DMS114 treated with DMSO at 0.1 percent for 48 hours (cell line): Measurements from ENCODE around the gene DOCK7.
"Not testable (repeated sequence)": the region's sequence is repeated elsewhere in the genome, so short reads cannot be mapped to it uniquely, and the experiment has no call there.

Experiments used
- DNase-seq: peaks from one replicate; lab custom pipeline; 2025; ENCODE audit not compliant: unreplicated experiment; lab: John Stamatoyannopoulos, UW

The DOCK7 gene

DNA sequence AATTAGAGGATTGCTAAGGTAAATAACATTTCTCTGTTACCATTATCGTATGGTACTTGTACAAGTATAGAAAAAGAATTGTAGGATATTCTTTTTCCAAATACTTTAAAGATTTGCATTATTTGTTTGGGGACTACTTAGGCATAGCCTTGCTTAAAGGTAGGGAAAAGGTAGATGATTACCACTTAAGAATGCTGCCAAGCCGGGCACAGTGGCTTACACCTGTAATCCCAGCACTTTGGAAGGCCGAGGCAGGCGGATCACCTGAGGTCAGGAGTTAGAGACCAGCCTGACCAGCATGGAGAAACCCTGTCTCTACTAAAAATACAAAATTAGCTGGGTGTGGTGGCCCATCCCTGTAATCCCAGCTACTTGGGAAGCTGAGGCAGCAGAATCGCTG lies 10.0 kb upstream of the DOCK7 start:
- not testable (repeated sequence) for DNase-seq

DNA sequence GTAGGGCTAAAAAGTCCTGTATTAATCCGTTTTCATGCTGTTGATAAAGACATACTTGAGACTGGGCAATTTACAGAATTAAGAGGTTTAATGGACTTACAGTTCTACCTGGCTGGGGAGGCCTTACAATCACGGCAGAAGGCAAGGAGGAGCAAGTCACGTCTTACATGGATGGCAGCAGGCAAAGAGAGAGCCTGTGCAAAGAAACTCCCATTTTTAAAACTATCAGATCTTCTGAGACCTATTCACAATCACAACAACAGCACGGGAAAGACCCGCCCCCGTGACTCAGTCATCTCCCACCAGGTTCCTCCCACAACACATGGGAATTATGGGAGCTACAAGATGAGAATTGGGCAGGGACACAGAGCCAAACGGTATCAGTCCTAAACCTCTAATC lies 6.3 kb upstream of the DOCK7 start:
- not testable (repeated sequence) for DNase-seq

DNA sequence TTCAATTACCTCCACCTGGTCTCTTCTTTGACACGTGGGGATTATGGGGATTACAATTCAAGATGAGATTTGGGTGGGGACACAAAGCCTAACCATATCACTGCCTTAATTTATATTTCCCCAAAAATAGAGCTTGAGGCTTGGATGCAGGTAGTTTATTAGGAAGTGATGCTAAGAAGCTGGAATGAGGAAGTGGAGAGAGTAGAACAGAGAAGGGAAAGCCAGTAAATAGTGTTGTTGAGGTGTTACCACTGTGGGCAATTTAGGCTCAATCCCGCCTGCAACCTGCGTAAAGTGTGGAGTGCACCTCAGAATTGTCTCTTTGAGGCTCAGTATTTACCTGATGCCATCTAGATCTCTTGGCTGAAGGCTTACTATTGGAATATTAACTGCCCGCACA lies 4.9 kb upstream of the DOCK7 start:
- no peak for DNase-seq

DNA sequence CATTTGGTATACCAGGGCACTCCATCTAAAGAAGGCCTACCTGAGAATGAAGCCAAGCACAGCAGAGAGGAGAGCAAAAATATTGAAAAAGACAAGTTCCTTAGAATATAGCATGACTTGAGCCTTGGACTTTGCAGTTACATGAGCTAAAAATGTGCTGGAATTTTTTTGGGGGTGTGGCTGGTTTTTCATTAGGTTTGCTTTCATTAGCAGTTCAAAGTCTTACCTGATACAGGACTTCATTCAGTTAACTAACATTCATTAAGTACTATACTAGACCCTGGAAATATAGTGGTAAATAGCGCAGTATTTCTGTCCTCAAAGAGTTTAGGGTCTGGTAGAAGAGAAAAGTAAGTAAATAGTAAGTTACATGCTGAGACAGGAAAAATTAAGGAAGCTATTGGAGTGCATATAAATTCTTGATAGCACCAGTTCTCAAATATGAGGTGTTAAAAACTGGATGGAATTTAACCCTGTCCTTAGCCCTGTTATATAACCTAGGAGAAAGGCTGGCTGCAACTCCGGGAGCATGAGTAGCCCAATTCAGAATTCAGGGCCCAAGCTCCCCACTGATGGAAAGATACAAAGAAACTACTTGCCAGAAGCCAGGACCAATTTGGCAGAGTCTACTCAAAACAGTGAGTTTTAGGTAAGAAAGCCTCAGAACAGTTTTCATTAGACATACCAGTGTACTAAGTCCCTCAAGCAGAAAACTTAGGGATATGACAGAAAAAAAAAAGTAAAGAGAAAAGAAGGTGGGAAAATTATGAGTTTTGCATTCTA lies 3.1 kb upstream of the DOCK7 start:
- no peak for DNase-seq

DNA sequence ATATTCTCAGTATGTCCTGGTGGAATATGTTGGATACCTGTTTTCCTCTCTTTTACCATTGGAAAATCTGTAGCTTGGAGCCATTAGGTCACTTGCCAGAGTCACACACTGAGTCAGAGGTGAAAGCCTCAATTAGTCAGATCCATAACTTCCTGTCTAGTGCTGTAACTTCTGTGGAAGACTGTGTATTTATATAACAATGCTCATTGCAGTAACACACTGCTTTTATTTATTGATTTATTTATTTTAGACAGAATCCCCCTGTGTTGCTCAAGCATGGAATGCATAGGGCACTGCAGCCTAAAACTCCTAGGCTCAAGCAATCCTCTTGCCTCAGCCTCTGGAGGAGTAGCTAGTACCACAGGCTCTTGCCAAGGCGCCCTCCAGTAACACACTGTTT lies 1.3 kb upstream of the DOCK7 start:
- no peak for DNase-seq

DNA sequence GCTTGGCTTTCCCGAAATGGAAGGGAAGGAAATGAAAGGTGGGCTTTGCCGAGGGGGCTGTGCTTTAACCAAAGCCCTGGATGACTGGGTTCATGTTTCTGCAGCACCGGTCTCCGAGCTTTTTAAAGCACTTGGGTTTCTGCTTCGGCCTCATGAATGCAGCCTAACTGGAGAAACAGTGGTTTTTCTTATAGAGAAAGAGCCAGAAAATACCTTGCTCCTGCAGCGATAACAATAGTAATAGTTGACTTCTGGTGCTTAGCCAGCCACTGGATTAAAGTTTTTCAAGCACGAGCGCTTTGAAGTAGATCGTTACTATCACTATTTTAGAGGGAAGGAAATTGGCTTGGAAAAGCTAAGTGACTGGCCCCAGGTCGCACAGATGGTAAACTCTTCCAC lies 500 bp upstream of the DOCK7 start:
- no peak for DNase-seq

DNA sequence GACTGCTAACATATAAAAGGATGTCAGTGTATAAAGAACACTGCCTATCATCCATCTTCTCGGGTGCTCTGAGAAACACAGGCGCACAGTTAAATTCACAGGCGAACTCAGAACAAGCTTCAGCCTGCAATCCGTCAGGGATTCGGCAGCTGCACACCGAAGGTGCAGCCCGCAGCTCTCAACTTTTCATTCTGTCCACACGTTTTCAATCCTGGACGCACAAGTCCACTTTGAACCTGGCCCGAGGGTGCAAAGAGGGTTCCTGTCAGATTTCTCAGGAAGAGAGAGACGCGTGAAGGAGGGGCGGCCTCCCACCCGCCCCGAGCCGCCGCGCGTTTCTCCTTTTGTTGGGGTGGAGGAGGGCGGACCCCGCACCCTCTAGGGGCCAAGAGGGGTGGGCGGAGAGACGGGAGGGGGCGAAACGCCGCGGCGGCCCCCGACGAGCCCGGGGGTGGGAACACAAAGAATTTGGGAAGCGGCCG lies 724 bp downstream of the DOCK7 start:
- DNase-seq = no peak

DNA sequence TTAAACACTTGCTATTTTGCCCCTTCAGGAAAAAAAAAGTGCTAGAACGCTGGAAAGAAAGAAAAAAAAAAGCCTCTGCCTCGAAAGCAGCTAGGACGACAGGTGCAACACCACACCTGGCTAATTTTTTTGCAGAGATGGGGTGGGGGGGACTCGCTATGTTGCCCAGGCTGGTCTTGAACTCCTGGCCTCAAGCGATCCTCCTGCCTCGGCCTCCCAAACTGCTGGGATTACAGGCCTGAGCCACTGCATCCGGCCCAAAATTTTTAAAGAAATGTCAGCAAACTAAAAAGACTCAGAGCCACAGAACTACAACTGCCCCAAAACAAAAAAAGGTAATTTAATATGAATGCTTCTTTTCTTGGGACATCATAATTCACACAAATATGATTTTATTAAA lies 1.4 kb downstream of the DOCK7 start:
- DNase-seq = no peak

DNA sequence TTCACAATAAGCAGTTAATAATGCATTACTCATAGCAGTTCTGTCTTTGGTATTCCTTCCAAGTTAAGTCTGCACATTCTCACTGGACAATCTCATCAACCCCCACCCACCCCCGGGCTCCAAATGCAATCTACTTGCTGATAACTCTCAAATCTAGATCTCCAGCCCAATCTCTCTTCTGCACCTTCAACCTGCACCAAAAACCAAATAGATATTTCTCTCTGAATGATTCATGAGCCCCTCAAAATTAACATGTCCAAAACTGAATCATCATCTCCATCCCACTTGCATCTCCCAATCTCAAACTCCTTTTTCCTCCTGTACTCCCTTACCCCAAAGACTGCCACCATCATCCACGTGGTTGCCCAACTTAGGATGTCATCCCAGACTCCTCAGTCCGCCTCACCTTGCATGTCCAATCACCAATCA lies 2.7 kb downstream of the DOCK7 start:
- no peak for DNase-seq

DNA sequence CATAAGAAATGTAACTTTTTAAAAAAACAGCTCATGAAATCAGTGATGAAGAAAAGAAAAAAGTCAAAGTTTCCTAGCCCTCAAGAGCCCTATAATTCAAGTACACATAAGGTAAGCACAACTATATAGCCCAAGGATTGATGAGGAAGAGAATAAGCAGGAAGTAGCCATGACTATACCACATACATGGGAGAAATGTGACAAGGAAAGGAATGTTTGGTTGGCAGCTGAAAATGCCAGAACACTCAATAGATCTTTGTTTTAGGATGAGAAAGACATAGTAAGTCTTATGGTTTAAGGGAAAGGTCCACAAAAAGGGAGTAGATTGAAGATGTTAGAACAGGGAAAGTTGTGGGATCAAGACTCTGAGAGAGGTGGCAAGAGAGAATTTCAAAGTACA lies 5.7 kb downstream of the DOCK7 start:
- DNase-seq = no peak

DNA sequence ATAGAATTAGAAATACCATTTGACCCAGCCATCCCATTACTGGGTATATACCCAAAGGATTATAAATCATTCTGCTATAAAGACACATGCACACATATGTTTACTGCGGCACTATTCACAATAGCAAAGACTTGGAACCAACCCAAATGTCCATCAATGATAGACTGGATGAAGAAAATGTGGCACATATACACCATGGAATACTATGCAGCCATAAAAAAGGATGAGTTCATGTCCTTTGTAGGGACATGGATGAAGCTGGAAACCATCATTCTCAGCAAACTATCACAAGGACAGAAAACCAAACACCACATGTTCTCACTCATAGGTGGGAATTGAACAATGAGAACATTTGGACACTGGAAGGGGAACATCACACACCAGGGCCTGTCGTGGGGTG lies 7.2 kb downstream of the DOCK7 start:
- DNase-seq = not testable (repeated sequence)

DNA sequence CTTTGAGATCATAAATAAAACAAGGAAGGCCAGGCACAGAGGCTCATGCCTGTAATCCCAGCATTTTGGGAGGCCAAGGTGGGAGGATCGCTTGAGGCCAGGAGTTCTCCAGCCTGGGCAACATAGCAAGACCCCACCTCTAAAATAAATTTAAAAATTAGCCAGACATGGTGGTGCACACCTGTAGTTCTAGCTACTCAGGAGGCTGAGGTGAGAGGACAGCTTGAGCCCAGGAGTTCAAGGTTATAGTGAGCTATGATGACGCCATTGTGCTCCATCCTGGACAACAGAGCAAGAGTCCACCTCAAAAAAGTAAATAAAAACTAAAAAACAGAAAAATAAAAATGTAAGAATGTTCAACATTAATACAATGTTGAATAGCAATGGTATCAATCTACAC lies 10.4 kb downstream of the DOCK7 start:
- DNase-seq = not testable (repeated sequence)

DNA sequence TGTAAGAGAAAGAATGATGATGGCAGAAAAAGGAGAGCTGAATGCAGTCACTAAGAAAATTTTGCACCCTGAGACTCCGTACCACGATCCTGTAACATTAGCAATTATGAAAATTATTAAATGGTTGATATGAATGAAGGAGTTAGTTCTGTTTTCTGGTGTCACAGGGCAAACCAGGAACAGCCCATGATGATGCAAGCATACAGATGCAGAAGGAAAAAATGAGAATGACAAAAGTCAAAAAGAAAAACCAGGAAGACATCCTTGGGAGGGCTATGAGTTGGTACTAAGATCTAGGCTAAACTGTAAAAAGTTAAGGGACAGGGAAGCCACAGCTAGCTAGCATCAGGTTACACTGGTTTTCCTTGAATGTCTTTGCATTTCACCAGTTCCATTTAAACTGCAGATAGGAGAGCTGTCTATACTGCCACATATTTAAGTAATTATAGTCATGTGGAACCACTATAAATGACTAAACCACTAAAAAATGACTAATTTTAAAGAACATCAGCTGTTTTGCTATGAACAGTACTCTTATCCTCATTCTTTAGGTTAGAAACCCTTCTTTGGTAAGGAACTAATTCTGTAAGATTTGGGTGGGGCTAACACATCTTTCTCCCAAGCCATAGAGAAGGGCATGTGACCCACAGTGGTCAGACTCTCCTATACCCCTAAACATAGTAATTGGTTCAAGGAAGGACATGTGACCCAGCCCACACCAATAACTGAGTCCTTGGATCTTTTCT lies 11.4 kb downstream of the DOCK7 start:
- no peak for DNase-seq

DNA sequence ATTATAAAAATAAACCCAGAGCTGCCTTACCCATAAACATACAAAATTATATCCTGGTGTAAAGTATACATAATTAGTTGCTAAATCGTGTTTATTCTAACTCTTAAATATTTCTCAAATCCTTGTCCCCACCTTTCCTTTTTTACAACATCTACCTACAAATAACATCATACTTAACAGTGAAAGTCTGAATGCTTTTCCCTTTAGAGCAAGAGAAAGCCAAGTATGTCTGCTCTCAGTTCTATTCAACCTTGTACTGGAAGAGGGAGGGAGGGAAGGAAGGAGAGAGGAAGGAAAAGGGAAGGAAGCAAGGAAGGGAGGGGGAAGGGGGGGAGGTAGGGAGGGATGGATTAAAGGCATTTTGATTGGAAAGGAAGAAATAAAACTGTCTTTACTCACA lies 14.6 kb downstream of the DOCK7 start:
- no peak for DNase-seq

DNA sequence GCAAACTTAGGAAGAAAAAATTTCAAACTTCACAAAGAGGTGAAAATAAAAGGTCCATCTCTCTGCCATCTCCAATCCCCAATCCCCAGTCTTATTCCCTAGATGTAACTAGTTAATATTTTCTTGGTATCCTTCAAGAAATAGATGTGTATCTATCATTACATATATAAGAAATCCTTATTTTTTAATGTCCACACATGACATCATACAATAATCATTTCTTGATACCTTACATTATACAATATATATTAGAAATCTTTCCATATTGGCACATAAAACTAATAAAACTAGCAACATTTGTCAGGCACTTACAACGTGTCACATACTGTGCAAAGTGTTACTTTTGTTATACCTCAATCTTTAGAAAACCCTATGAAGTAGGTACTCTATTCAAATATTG lies 16.2 kb downstream of the DOCK7 start:
- no peak for DNase-seq

DNA sequence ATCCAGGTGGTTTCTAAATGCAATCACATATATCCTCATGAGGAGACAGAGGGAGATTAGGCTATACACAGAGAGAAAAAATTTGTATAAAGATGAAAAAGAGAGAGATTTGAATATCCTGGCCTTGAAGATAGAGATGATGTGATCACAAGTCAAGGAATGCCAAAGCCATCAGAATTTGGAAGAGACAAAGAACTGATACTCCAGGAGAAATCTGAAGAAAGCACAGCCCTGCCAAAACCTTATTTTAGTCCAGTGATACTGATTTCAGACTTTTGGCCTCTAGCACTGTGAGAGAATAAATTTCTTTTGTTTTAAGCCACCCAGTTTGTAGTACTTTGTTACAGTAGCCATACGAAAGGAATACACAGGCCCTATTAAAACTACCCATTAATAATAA lies 33.4 kb downstream of the DOCK7 start:
- no peak for DNase-seq

DNA sequence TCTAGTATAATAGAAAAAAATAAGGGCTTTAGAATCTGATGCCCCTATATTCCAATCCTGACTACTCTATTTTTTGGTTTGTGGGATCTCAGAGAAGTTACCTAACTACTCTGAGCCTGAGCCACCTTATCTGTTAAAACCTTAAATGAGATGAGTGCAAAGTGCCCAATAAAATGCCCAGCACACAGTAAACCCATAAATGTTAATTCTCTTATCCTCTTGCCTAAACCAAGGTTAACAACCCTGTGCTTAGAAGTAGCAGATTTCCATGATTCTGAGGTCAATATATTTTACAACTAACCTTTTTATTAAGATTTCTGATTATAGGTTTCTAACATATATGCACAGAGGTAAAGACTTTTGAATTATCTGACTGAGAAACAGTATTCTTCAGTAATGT lies 35.8 kb downstream of the DOCK7 start:
- DNase-seq = no peak

DNA sequence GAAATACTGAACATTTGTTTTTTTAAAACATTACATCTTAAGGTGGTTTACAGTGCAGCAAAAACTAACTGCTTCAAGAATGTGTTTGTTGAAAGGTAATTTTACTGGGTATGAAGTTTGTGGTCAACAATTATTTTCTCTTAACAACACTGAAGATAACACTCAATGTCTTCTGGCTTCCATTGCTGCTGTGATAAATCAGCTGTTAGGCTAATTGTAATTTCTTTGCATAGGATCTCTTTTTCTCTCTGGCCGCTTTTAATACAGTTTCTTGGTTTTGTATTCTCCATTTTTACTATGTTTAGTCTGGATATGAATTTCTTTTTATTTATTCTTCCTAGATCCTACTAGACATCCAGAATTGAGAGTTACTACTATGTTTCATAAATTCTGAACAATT lies 44.9 kb downstream of the DOCK7 start:
- DNase-seq = no peak

DNA sequence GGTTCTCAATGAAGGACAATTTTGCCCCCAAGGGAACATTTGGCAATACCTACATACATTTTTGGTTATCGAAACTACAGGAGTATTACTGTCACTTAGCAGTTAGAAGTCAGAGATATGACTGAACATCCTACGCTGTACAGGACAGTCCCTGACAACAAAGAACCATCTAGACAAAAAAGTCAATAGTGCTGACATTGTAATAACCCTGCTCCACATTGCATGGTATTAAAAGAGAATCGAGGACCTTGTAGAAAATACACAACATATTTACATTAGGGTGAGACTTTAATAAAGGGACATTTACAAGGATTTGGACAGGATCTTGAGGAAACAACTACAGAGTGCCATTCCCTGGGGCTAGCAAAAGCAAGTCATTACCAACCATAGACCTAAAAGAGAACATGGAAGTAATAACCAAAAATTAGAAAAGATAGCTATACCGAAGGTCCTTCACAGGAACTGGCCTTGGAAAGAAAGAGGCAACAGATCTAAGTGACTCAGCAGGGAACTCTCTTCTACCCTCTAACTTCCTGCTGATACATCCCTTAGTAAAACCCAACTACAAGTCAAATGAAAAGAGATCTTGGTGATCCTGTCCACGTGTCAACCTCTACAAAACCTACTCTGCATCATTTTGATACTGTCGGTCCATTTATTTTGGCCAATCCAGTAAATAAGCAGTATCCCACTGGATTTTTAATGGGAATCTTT lies 50.6 kb downstream of the DOCK7 start:
- DNase-seq = no peak

DNA sequence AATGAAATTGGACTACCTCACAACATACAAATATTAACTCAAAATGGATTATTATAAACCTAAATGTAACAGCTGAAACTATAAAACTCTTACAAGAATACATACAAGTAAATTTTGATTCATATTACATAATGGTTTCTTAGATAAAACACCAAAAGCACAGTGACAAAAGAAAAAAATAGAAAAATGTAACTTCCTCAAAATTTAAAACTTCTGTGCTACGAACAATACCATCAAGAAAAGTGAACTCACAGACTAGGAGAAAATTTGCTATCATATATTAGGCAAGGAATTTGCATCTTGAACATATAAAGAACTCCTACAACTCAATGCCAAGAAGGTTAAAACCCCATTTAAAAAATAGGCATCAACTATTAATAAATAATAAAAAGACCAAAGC lies 59.7 kb downstream of the DOCK7 start:
- no peak for DNase-seq

DNA sequence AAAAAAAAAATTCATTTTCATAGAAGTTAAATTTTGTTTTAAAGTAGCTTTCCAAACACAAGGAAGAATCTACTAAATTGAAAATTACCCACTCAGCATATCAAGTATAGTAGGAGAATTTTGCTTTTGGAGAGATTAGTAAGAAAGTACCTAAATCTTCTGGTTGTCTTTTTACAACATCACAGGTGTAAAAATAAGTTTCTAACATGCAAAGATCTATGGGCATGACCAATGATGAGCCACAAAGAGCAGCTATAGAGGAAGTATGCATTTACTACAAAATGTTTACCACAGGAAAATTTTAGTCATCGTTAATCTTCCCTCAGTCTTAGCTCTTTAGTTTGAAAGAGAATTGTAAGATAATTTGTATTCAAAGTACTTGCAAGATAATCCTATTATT lies 62.8 kb downstream of the DOCK7 start:
- DNase-seq = no peak

DNA sequence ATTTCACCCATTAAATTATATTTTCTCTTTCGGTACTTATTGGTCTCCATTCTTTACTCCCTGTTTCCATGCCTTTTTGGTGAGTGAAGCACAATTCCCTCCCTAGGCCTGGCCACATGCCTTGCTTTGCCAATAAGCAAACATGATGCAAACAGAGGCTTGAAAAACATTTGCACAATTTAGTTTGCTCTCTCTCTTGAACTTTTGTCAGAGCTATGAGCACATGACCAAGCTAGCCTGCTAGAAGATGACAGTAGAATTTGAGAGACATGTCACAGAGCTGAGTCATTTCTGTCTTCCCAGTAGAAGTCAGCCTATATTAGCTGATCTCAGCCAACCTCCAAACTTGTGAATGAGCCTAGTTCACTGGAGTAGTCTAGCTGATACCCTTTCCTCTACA lies 66.3 kb downstream of the DOCK7 start:
- DNase-seq = no peak
